ENCODE results near the gene ARHGAP12. TPM values are rescaled to one million over a fixed set of nuclear protein-coding genes. Genes with fewer than 3 reads are reported as not detected.
"Not testable (repeated sequence)": the region's sequence is repeated elsewhere in the genome, so short reads cannot be mapped to it uniquely, and the experiment has no call there.

Gene ARHGAP12
- total RNA-seq, 1 experiment from 2014 or later, result 62.3 TPM

DNA sequence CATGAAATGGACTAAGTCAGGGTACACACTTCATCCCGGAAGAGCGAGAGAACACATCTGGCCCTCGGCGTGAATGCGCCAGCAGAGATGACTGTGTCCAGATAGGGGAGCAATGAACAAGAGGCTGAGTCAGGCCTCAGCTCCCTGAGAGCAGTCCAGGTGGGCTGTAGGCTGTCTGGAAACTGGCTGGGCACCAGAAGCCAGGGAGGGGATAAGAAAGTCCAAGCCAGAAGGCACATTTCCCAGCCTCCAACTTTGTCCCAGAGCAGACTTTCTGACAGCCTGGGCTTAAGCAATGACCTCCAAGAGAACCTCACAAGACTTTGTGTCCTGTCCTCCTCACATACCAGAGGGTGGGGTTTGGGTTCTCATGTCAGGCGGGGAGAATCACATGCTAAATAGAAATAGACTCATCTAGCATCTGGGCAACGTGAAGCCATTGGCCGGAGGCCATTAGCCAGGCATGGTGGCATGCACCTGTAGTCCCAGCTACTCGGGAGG is 157.2 kb downstream of the ARHGAP12 start:
- H3K27me3 ChIP-seq (replicated peaks; ENCODE audit: control insufficient read depth, insufficient read depth, low read length), result no peaks in the 10 kb centered on the region
- no peaks in the 10 kb centered on the region for H3K4me1 ChIP-seq
- ChIA-PET CTCF (no interaction called here), POLR2A (interaction anchor here (0.5 kb wide), 1 partner anchor 9 kb away, joined by 3 read pairs; no protein-coding TSS in a partner anchor)
- TF ChIP-seq, protein P1, sequence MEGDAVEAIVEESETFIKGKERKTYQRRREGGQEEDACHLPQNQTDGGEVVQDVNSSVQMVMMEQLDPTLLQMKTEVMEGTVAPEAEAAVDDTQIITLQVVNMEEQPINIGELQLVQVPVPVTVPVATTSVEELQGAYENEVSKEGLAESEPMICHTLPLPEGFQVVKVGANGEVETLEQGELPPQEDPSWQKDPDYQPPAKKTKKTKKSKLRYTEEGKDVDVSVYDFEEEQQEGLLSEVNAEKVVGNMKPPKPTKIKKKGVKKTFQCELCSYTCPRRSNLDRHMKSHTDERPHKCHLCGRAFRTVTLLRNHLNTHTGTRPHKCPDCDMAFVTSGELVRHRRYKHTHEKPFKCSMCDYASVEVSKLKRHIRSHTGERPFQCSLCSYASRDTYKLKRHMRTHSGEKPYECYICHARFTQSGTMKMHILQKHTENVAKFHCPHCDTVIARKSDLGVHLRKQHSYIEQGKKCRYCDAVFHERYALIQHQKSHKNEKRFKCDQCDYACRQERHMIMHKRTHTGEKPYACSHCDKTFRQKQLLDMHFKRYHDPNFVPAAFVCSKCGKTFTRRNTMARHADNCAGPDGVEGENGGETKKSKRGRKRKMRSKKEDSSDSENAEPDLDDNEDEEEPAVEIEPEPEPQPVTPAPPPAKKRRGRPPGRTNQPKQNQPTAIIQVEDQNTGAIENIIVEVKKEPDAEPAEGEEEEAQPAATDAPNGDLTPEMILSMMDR (IDR thresholded peaks at IDR 0.05; ENCODE audit: insufficient read depth in 1 of 2, low read depth in 1 of 2, low read length in 1 of 2, severe bottlenecking in 1 of 2, unreplicated experiment in 1 of 2), result no peak
- H3K36me3 ChIP-seq (ENCODE audit: control insufficient read depth, insufficient read depth, low read length), result no peaks in the 10 kb centered on the region
- no peak for DNase-seq
- no peak overlapping the region for H3K4me3 ChIP-seq (ENCODE audit: low read depth, low read length)
- intact Hi-C loops (cut with micrococcal nuclease; ENCODE audit: unreplicated experiment), result loop anchor here (10.0 kb wide), 1 partner anchor 1047 kb away; no protein-coding TSS in a partner anchor
- Mint-ChIP-seq H3K27me3 (ENCODE audit: insufficient read depth, unreplicated experiment) (no peaks in the 10 kb centered on the region), H3K9me3 (ENCODE audit: unreplicated experiment) (no peaks in the 10 kb centered on the region), H3K36me3 (ENCODE audit: insufficient read depth, unreplicated experiment) (no peaks in the 10 kb centered on the region), H3K27ac (ENCODE audit: unreplicated experiment) (no peak overlapping the region), H3K4me1 (ENCODE audit: low read depth, unreplicated experiment) (no peaks in the 10 kb centered on the region), H3K4me3 (ENCODE audit: unreplicated experiment) (no peak overlapping the region)
- BruUV-seq (replicated peaks), result no TSS peak
- peaks cover 5% of the 10 kb centered on the region for H3K9me3 ChIP-seq

DNA sequence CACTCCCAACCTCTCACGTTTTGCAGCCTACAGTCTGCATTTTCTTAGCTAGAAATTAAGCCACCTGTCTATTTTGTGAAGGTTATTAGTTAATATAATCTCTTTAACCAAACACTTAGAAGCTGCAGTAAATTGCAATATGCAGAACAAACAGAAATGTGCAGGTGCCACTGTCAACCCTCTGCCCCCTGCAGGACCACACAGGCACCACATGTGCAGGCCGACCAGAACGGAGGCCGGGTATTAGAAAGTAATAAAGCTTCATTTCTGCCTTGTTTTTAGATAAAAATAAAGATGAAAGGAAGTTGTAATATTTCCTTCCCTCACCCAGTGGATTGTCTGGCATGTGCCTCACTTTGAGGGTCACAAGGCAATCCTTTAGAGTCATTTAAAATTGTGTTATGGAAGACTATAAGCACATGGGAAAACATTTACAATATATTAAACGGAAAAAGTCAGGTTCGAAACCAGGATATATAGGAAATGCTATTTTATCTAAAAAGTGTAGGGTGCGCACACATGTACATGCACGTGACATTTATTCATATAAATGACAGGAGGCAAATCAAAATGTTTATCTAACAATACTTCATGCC is 158.2 kb downstream of the ARHGAP12 start:
- no peaks in the 10 kb centered on the region; the same call in 1 of the 2 replicates for H3K9me3 ChIP-seq
- TF ChIP-seq, protein P1 (IDR thresholded peaks at IDR 0.05; ENCODE audit: insufficient read depth in 1 of 2, low read depth in 1 of 2, low read length in 1 of 2, severe bottlenecking in 1 of 2, unreplicated experiment in 1 of 2), result peak; percentile 79 to 94
- no peaks in the 10 kb centered on the region for H3K36me3 ChIP-seq (ENCODE audit: control insufficient read depth, insufficient read depth, low read length)
- ChIA-PET CTCF (interaction anchor here (0.6 to 1.5 kb wide), 3 partner anchors 10 to 58 kb away, joined by 4 to 7 read pairs (median 4); no protein-coding TSS in a partner anchor), POLR2A (interaction anchor here (1.4 kb wide), 1 partner anchor 10 kb away, joined by 5 read pairs; no protein-coding TSS in a partner anchor)
- no peaks in the 10 kb centered on the region for H3K27me3 Mint-ChIP-seq (ENCODE audit: insufficient read depth, unreplicated experiment)
- H3K4me1 Mint-ChIP-seq (ENCODE audit: low read depth, unreplicated experiment), result no peaks in the 10 kb centered on the region
- DNase-seq, result peak in 1 of 2 experiments; percentile 68
- H3K27me3 ChIP-seq (replicated peaks; ENCODE audit: control insufficient read depth, insufficient read depth, low read length), result no peaks in the 10 kb centered on the region
- intact Hi-C loops (cut with micrococcal nuclease; ENCODE audit: unreplicated experiment), result loop anchor here (1.0 to 10.0 kb wide), 4 partner anchors 61 to 1046 kb away; no protein-coding TSS in a partner anchor
- no peaks in the 10 kb centered on the region for H3K4me1 ChIP-seq
- no peaks in the 10 kb centered on the region for H3K9me3 Mint-ChIP-seq (ENCODE audit: unreplicated experiment)
- no TSS peak for BruUV-seq (replicated peaks)
- H3K4me3 ChIP-seq (ENCODE audit: low read depth, low read length), result no peak overlapping the region
- H3K27ac Mint-ChIP-seq (ENCODE audit: unreplicated experiment), result no peak overlapping the region
- H3K4me3 Mint-ChIP-seq (ENCODE audit: unreplicated experiment), result no peak overlapping the region
- no peaks in the 10 kb centered on the region for H3K36me3 Mint-ChIP-seq (ENCODE audit: insufficient read depth, unreplicated experiment)

DNA sequence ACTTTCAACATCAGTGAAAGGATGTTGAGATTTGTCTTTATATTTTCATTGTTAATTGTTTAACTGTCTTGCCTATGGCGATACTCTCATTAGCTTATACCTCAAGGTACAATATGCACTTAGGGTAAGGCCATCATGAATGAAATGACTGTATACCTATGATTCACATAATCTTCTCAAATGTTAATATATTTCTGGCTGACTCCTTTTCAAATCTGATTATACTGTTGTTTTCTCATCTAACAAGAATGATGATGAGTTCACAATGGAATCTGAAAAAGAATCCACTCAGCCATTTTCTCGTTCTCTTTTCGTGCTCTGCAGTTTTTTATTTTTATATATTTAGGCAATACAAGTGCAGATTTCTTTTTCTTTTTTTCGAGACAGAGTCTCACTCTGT is 159.1 kb downstream of the ARHGAP12 start:
- no TSS peak for BruUV-seq (replicated peaks)
- H3K9me3 Mint-ChIP-seq (ENCODE audit: unreplicated experiment), result no peaks in the 10 kb centered on the region
- TF ChIP-seq, protein P1 (IDR thresholded peaks at IDR 0.05; ENCODE audit: insufficient read depth in 1 of 2, low read depth in 1 of 2, low read length in 1 of 2, severe bottlenecking in 1 of 2, unreplicated experiment in 1 of 2), result no peak
- ChIA-PET CTCF (interaction anchor here (0.6 to 1.5 kb wide), 2 partner anchors 15 to 57 kb away, joined by 4 to 7 read pairs; no protein-coding TSS in a partner anchor), POLR2A (interaction anchor here (1.4 kb wide), 1 partner anchor 10 kb away, joined by 5 read pairs; no protein-coding TSS in a partner anchor)
- H3K27me3 ChIP-seq (replicated peaks; ENCODE audit: control insufficient read depth, insufficient read depth, low read length), result no peaks in the 10 kb centered on the region
- H3K36me3 ChIP-seq (ENCODE audit: control insufficient read depth, insufficient read depth, low read length), result no peaks in the 10 kb centered on the region
- H3K4me1 ChIP-seq, result no peaks in the 10 kb centered on the region
- DNase-seq, result no peak
- H3K4me3 Mint-ChIP-seq (ENCODE audit: unreplicated experiment), result no peak overlapping the region
- H3K9me3 ChIP-seq, result no peaks in the 10 kb centered on the region
- no peaks in the 10 kb centered on the region for H3K27me3 Mint-ChIP-seq (ENCODE audit: insufficient read depth, unreplicated experiment)
- no peaks in the 10 kb centered on the region for H3K4me1 Mint-ChIP-seq (ENCODE audit: low read depth, unreplicated experiment)
- no peak overlapping the region for H3K27ac Mint-ChIP-seq (ENCODE audit: unreplicated experiment)
- intact Hi-C loops (cut with micrococcal nuclease; ENCODE audit: unreplicated experiment), result loop anchor here (10.0 kb wide), 1 partner anchor 455 kb away; the partner anchor contains the start of gene ZEB1
- H3K4me3 ChIP-seq (ENCODE audit: low read depth, low read length), result no peak overlapping the region
- no peaks in the 10 kb centered on the region for H3K36me3 Mint-ChIP-seq (ENCODE audit: insufficient read depth, unreplicated experiment)

DNA sequence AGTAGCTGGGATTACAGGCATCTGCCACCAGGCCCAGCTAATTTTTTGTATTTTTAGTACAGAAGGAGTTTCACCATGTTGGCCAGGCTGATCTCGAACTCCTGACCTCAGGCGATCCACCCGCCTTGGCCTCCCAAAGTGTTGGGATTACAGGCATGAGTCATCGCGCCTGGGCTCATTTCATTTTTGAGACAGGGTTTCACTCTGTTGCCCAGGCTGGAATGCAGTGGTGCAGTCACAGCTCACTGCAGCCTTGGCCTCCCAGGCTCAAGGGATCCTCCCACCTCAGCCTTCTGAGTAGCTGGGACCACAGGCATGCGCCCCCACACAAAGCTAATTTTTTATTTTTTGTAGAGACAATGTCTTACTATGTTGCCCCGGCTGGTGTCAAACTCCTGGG is 159.7 kb downstream of the ARHGAP12 start:
- H3K27me3 Mint-ChIP-seq (ENCODE audit: insufficient read depth, unreplicated experiment); H3K9me3 Mint-ChIP-seq (ENCODE audit: unreplicated experiment); H3K36me3 ChIP-seq (ENCODE audit: control insufficient read depth, insufficient read depth, low read length); H3K27ac Mint-ChIP-seq (ENCODE audit: unreplicated experiment); H3K4me3 Mint-ChIP-seq (ENCODE audit: unreplicated experiment); CTCF ChIA-PET; H3K27me3 ChIP-seq (replicated peaks; ENCODE audit: control insufficient read depth, insufficient read depth, low read length); H3K4me3 ChIP-seq (ENCODE audit: low read depth, low read length); H3K4me1 Mint-ChIP-seq (ENCODE audit: low read depth, unreplicated experiment); H3K9me3 ChIP-seq; BruUV-seq (replicated peaks); DNase-seq; H3K36me3 Mint-ChIP-seq (ENCODE audit: insufficient read depth, unreplicated experiment); H3K4me1 ChIP-seq: not testable (repeated sequence)
- POLR2A ChIA-PET, result interaction anchor here (1.4 kb wide), 1 partner anchor 9 kb away, joined by 5 read pairs; no protein-coding TSS in a partner anchor
- intact Hi-C loops (cut with micrococcal nuclease; ENCODE audit: unreplicated experiment), result loop anchor here (10.0 kb wide), 1 partner anchor 454 kb away; the partner anchor contains the start of gene ZEB1

All from Caco-2 (cell line).